GM21529 (cell line): ENCODE results near the gene POLR3B.
"Not testable (repeated sequence)": the region's sequence is repeated elsewhere in the genome, so short reads cannot be mapped to it uniquely, and the experiment has no call there.

Experiments
- ATAC-seq: cut with Tn5 transposase; IDR thresholded peaks from one replicate; pipeline ENCODE4 v1.9.1; 2021; ENCODE audit not compliant: unreplicated experiment

POLR3B gene

DNA sequence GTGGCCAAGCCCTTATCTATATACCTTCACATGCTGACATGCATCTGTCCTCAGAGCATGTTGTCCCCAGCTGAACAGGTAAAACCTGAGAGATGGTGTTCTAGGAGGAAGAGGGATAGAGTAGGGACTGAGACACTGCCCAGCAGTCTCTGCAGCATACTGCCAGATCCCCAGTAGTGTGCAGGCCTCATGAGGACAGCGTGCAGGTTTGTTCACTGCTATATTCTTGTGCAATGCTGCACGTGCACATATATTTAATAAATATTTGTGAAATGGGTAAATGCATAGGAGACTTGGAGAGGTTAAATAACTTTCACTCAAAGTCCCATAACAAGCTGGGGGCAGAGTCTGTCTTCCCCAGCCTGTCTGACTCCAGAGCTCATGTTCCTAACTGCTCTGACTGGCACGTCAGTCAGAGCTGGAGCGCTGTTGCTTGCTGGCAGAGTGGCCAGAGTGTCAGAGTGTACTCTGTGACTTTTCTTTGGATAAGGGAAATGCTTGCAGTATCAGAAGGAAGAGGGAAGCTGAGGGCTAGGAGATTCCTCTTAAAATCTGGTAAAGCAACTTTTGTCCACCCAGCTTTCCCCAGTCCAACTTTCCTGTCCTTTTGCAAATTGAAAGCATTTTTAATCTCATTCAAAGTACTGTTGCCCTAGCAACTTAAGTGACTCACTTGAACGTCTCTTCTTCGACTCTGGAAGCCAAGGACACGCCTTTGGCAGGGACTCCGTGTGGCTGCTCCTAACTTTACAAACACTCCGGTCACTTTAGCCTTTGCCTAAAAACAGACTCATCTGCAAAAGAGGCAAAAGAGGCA, 14.9 kb upstream of the POLR3B start:
- ATAC-seq = no peak

DNA sequence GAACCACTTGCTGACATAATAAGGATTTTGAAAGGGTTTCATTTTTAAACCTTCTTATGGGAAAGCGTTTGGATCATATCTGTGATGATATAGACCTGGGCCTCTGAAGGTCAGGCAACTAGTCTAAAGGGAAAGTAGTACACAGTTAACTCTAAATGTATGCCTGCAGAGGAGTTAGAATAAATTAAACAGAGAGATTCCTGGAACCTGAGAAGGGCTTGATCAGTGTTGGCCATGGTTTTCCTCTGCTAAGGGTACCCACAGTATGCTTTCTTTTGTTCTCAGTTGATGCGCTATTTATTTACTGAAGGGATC, 14.4 kb upstream of the POLR3B start:
- ATAC-seq = no peak

DNA sequence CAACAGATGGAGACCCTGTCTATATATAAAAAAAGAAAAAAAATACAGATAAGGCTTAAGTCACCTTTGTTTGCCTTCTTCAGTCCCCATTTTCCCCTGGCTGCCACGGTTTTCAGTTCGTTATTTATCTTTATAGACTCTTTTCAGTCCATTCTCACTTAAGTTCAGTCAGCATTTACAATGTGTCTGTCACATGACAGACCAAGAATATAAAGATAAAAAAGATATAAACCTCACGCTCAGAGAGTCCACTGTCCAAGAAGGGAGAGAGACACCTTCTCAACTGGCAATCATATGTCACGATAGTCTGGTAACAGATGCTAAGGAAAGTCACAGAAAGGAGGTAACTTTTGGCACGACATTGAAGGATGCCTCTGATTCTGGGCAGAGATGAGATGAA, 13.4 kb upstream of the POLR3B start:
- no peak for ATAC-seq

DNA sequence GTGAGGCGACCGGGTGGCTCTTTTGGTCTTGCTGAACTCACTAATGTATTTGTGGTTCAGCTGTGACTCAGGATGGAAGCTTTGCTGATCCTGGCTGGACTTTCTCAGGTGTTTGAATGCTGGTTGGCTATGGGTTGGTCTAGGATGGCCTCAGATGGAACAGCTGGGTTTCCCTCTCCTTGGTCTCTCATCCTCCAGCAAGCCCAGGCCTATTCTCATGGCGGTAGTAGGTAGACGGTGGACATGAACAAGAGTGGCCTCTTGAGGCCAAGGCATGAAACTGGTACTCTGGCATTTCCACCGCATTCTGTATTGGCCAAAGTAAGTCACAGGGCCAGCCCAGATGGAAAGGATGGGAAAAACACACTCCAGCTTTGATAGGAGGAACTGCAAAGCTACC, 11.8 kb upstream of the POLR3B start:
- no peak for ATAC-seq

DNA sequence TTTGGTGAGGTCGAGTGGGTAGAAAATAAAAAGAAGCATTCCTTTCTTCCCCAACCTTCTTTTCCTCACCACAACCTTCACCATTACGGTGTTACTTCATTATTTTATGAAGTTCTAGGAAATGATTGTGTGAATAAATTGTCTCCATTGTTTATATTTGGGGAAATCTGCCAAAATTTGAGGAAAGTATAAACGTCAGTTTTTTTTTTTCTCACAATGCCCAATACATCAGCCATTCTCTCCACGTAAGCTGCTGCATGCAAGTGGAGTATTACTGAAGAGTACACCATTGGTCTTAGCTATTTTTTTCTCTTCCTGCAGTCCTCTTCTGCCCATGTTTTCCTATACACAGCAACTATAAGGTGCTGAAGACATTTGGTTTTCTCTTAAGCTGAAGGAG, 9.1 kb upstream of the POLR3B start:
- ATAC-seq = no peak

DNA sequence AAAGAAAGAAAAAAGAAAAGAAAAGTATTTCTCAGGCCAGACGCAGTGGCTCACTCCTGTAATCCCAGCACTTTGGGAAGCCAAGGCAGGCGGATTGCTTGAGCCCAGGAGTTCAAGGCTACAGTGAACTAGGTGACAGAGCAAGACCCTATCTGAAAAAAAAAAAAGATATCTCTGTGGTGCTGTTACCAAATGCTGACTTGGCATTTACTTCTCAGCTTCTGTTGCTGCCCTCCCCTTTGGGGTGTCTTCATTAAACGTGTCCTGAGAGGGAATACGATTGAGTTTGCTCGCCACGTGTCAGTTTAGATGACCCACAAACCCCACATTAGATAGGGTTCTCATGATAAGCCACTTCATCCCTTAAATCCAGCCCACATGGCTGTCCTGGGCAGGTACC, 4.4 kb upstream of the POLR3B start:
- ATAC-seq = no peak

DNA sequence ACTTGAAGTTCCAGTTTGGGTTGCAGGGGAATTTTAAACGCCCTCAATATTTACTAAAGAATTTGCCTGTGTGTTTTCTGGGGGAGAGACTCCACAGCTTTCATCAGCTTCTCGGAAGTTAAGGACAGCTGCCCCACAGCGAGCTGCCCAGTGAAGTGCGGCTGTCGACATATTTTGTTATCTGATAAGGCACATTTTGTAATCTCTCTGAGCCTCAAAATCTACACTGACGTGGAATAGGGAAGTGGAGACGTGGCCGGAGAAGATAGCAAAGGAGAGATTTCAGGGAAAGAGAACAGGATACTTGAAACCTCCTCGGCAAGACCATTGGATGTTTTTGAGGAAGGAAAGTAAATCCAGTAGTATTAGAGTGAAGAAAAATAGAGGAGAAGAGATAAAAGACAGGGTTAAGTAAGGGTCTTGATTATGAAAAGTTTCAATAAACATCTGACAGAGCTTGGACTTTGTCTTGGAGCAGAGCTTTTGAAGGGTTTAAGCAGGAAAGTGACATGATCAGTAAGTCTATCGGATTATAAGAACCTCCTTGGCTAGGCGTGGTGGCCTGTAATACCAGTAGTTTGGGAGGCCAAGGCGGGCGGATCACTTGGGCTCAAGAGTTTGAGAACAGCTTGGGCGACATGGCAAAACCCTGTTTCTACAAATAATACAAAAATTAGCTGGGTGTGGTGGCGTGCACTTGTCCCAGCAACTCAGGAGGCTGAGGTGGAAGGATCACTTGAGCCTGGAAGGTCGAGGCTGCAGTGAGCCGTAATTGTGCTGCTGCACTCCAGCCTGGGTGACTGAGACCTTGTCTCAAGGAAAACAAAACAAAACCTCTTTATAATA, 1.1 kb downstream of the POLR3B start:
- peak; percentile 18 for ATAC-seq

DNA sequence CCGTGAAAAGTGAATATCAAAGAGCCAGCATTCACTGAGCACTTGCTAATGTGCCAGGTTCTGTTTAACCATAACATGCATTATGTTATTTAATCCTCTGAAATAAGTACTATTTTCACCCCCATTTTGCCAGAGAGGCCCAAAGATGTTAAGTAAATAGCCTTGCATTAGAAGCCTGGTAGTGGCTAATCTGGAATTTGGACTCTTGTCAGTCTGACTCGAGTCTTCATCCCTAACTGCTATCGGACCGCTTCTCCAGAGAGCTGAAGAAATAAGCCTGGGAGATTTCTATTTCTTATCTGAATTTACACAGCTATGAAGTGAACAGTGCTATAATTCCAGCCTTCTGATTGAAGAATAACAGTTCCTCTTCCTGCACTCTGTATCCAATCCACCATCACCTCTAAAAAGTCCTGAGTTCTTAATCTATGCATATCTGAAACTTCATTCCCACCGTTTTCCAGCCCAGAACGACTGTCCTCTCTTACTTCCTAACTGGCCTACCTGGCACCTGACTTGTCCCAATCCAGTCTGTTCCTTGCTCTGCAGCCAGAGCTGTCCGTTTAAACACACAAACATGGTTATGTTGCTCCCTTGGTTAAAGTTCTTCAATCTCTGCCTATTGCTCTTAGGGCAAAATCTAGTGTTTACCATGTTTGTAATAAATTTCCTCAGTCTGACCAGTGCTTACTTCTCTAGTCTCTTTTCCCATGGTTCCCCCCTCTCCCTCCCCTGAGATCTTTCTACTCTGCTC, 2.3 kb downstream of the POLR3B start:
- ATAC-seq = no peak

DNA sequence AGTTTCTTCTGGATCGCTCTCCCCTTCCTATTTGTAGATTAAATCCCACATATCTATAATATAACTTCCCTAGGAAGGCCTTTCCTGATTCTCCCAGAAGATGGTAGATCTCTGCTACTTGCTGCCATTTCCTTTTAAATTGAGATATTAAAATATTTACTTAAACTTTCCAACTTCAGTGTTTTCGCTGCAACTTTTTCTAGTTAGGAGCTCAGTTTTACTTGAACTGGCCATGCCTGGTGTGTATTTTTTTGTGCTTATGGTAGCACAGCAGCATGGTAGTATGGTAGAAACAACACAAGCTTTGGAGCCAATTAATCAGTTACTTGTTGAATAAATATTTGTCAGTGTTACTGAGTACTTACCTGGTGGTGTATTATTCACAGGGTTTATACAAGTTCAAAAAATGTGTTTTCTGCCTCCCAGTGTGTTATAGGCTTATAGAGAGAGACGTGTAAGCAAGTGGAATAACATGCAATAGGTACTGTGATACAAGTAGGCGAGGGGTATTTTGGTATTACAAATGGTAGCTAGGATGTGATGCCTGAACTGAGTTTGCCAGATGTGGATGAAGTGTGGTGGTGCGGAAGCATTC, 2.9 kb downstream of the POLR3B start:
- ATAC-seq = no peak

DNA sequence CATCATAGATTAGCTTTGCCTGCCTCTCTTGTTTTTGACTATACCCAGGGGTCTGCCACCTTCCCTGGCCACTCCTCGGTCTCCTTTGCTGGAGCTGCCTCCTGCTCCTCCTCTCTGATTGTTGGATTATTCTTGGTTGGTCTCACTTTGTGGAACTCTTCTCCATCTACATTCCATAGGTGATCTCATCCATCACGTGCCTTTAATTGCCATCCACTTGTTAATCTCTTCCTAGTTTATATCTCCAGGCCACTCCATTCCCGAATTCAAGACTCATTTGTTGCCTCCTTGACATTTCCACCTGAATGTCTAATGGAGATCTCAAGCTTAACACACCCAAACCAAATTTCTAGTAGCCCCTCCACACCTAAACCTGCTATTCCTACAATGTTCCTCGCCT, 5.4 kb downstream of the POLR3B start:
- no peak for ATAC-seq

DNA sequence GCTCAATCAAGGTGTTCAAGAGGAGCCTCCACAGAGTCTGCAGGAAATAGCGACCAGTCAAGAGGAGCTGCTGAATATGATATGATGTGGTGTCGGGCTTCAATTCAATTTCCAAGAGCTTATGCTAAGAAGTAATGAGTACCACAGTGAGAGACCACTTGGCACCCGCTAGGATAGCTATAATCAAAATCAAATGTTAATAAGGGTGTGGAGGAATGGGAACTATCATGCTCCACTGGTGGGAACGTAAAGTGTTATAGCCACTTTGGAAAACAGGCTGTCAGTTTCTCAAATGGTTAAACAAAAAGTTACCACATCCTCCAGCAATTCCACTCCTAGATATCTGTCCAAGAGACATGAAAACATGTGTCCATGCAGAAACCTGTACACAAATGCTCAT, 6.7 kb downstream of the POLR3B start:
- ATAC-seq = no peak

DNA sequence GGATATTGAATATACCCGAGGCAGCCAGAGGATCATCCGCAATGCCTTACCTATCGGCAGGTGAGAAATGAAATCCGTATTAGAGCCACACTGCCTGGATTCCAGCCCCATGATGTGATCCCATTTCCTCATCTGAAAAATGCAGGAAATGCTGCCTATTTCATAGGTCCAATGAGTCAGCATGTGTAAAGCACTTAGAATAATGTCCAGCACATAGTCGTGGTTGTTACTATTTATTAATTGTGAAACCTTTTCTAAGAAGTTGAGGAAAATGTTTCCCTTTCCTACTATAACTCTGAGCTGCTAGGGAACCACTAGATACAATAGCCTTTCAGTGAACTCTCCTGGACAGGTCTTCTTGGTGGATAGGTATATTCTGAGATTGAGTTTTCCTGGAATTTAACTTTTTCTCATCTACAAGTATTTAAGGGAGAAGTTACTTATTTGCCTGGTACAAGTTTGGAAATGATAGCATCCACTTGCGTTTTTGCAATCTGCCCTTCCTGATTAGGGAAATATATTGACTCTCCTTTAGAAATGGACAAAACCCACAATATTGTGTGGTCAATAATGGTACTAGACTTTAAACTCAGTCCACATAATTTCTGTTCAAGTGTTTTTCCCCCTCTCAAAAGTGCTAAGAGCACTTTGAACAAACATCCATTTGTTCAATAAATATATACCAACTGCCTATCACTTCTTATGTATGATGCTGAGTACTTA, 12.2 kb downstream of the POLR3B start:
- no peak for ATAC-seq

DNA sequence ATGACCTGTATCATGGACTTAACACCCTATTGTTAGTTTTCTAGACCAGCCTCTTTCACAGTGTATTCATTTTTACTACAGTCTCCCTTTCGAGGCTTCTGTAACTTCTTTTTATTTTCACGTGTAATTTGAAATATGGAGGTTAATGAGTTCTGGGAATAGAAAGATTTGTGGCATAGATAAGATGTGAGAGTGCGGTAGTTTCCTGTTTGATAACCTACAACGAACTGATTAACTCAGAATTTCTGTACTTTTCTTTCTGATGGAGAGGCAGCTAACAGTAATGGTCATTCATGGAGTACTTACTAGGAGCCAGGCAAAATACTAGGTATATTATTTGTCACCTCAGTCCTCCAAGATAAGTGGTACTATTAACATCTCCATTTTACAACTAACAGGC, 21.2 kb downstream of the POLR3B start:
- ATAC-seq = no peak

DNA sequence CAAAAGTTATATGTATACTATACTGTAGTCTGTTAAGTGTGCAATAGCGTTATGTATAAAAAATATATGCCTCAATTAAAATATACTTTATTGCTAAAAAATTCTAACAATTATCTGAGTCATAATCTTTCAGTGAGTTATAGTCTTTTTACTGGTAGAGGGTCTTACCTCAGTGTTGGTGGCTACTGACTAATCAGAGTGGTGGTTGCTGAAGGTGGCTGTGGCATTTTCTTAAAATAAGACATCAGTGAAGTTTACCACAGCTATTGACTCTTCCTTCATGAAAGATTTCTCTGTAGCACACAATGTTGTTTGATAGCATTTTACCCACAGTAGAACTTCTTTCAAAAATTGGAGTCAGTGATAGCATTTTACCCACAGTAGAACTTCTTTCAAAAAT, 23.4 kb downstream of the POLR3B start:
- ATAC-seq = no peak

DNA sequence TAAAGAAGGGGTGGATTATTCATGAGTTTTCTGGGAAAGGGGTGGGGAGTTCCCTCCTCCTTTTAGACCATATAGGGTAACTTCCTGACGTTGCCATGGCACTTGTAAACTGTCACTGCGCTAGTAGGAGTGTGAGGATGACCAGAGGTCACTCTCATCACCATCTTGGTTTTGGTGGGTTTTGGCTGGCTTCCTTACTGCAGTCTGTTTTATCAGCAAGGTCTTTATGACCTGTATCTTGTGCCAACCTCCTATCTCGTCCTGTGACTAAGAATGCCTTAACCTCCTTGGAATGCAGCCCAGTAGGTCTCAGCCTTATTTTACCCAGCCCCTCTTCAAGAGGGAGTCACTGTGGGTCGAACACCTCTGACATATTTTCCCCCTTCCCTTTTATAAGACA, 24.3 kb downstream of the POLR3B start:
- ATAC-seq = not testable (repeated sequence)

DNA sequence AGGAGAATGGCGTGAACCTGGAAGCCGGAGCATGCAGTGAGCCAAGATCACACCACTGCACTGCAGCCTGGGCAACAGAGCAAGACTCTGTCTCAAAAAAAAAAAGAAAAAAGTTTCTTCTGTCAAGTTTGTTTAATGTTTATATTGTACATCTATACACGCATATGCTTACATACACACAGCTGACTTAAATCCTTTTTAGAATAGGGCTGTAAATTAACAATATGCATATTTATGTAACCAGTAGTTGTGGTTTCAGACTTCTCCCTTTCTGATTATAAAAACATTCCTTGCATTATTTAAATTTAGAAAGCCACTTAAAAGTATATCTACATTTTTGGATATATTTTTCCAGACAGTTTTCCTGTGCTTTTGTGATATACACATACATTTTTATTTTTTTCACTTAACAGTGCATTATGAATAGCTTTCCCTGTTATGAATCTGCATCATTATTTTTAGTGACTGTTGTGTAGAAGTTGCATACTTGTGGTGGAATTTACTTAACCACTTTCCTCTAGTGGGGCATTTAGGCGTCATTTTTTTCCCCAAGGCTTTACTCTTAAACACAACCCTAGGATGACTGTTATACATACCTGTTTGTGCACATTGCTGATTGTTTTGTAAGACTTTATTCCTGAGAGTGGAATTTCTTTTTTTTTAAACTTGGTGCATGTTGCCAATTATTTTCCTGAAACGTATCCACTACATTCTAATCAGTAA, 29.4 kb downstream of the POLR3B start:
- no peak for ATAC-seq

DNA sequence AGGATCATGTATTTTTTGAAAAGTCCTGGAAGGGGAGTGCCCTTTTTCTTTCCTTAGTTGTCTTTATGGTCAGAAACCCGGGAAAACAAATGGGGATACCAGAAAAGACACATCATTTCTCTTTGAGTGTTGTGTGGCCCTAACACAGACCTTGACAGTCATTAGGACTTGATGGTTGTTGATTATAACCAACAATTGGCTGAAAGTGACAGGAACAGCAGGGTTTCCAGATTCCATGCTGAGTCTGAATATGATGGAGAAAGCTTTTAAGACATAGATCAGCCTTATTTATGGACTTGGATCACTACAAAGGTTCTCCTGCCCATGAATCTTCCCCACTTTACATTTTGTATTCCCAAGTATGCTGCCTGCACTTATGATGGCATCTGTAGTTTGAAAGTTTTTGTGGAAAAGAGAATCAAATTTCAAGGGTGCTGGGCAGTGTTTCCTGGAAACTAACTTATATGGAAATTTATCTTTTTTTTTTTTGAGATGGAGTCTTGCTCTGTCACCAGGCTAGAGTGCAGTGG, 30.4 kb downstream of the POLR3B start:
- no peak for ATAC-seq

DNA sequence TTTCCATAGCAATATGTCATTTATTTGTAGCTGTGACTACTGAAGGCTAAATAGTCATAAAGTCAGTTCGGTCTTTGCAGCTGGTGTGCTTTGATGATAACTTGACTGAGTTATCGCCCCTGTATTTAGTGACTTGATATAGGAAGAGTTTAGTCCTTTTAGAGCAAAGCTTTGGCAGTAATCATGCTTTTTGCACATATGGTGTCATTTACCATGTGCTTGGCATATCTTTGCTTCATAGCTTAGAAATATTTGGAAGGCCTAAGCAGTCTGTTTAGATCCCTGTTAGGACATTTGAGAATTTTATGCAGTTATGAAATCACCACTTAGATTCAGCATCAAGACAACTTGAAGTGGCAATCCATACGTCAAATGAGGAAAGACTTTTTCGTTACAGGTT, 31.6 kb downstream of the POLR3B start:
- ATAC-seq = no peak

DNA sequence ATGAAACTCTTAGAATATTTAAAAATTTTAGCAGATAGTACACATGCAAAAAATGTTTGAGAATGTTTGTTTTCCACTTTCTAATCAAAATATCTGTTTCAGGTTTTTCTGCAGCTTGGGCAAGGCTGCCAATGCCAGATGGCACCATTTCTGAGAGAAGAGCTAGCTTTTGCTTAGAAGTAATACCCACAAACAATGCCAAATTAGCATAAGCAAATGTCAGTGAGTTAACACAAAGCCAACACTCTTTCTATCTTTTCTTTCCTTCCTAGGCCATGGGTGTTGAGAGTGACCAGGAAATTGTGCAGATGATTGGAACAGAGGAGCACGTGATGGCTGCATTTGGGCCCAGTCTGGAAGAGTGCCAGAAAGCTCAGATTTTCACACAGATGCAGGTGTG, 35.2 kb downstream of the POLR3B start:
- ATAC-seq = no peak

DNA sequence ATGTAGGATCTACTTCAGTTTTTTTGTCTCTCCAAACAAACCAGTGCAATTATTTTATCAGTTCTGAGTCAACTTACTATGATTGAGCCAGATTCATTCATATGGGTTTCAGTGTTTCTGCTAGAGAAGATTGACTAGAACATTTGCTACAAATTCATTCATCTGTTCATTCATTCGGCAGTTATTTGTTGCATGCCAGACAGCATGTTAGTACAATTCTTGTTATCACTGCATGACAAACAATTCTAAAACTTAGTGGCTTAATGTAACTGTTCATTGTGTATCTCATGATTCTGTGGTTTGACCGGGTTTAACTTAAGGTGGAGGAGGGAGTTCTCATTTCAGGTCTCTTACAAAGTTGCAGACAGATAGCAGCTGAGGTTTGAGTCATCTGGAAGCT, 52.3 kb downstream of the POLR3B start:
- no peak for ATAC-seq
